B cell (primary cell): ENCODE measurements around the gene PCDHA8. TPM values are rescaled to one million over a fixed set of nuclear protein-coding genes. Genes with fewer than 3 reads are reported as not detected.

Experiments
- ATAC-seq: fragments of 200-7000 bp; cut with Tn5 transposase; one replicate; pipeline ENCODE4 v1.10.0; 2021; ENCODE audit warnings: low read depth, mild to moderate bottlenecking, moderate number of reproducible peaks, moderate library complexity
- CTCF ChIA-PET: fragments of 350-600 bp; sonication (Branson Sonifier 250); formaldehyde crosslinking; loops from one replicate; lab custom pipeline; 2021; ENCODE audit warnings: antibody characterized with exemption, inconsistent platforms; lab: Charles Lee
- POLR2A ChIA-PET: fragments of 350-600 bp; sonication (Branson Sonifier 250); formaldehyde crosslinking; loops from one replicate; lab custom pipeline; 2021; ENCODE audit warnings: antibody characterized with exemption; lab: Charles Lee
- DNase-seq: peaks from one replicate; pipeline ENCODE4 v3.0.0; 2013
- H2AFZ ChIP-seq: 2 replicates; pipeline ENCODE4 v1.6.1; 2012; ENCODE audit warnings: mild to moderate bottlenecking, low read depth, low read length; ENCODE audit not compliant: insufficient read depth, poor library complexity, severe bottlenecking
- H3K27ac ChIP-seq, 2 donors: 1 replicate in 1 of 2; 2 replicates in 1 of 2; pipeline ENCODE4 v1.5.1; 2012 to 2013; ENCODE audit warnings: low read length in 2 of 2, mild to moderate bottlenecking in 2 of 2, moderate library complexity in 1 of 2
- H3K27me3 ChIP-seq, 4 experiments: fragments of 200-600 bp in 1 of 4; sonication (generic) in 1 of 4; replicated peaks in 1 of 4; 1 replicate in 2 of 4; 2 replicates in 2 of 4; pipeline versions ENCODE4 v1.6.1 to v1.7.0; 2013 to 2016; ENCODE audit warnings: low read length in 3 of 4, mild to moderate bottlenecking in 2 of 4, mixed read lengths in 1 of 4, moderate library complexity in 1 of 4; ENCODE audit not compliant: insufficient read depth in 4 of 4, control insufficient read depth in 3 of 4; ENCODE audit errors: control extremely low read depth in 1 of 4
- H3K36me3 ChIP-seq, 2 experiments: replicated peaks in 1 of 2; 1 replicate in 1 of 2; 2 replicates in 1 of 2; pipeline versions ENCODE4 v1.6.1 to v1.7.1; 2013; ENCODE audit warnings: low read length in 1 of 2; ENCODE audit not compliant: insufficient read depth in 2 of 2, control insufficient read depth in 1 of 2; ENCODE audit errors: control extremely low read depth in 1 of 2, extremely low read depth in 1 of 2
- H3K4me1 ChIP-seq, 2 donors: fragments of 200-600 bp in 1 of 2; sonication (generic) in 1 of 2; 1 replicate in 1 of 2; 2 replicates in 1 of 2; pipeline versions ENCODE4 v1.5.1 to v1.6.1; 2013 to 2017; ENCODE audit warnings: low read length in 2 of 2; ENCODE audit not compliant: control insufficient read depth in 2 of 2, insufficient read depth in 2 of 2
- H3K4me2 ChIP-seq: replicated peaks from 2 replicates; pipeline ENCODE3; 2012; ENCODE audit warnings: mild to moderate bottlenecking, low read depth, low read length; ENCODE audit not compliant: poor library complexity, severe bottlenecking
- H3K4me3 ChIP-seq, 5 experiments: fragments of 200-600 bp in 1 of 5; sonication (generic) in 1 of 5; 1 replicate in 3 of 5; 2 replicates in 2 of 5; pipeline versions ENCODE4 v1.5.1 to v1.7.0; 2011 to 2016; ENCODE audit warnings: low read length in 4 of 5, mild to moderate bottlenecking in 4 of 5, low read depth in 2 of 5, control low read depth in 1 of 5, moderate library complexity in 1 of 5; ENCODE audit not compliant: insufficient read depth in 1 of 5; ENCODE audit errors: control extremely low read depth in 1 of 5, extremely low read depth in 1 of 5
- H3K79me2 ChIP-seq: fragments of 200-600 bp; sonication (generic); one replicate; pipeline ENCODE4 v1.6.0; 2016; ENCODE audit warnings: low read length; ENCODE audit not compliant: control insufficient read depth, insufficient read depth
- H3K9ac ChIP-seq: fragments of 200-600 bp; sonication (generic); 2 replicates; pipeline ENCODE4 v1.6.1; 2017; ENCODE audit warnings: mild to moderate bottlenecking, low read length, moderate library complexity
- H3K9me3 ChIP-seq, 3 donors: one replicate each; pipeline versions ENCODE4 v1.6.1 to v1.7.1; 2013; ENCODE audit warnings: low read length in 2 of 3; ENCODE audit not compliant: control insufficient read depth in 2 of 3, insufficient read depth in 1 of 3; ENCODE audit errors: control extremely low read depth in 1 of 3
- H4K20me1 ChIP-seq: 2 replicates; pipeline ENCODE4 v1.6.0; 2012; ENCODE audit warnings: mild to moderate bottlenecking, low read length; ENCODE audit not compliant: insufficient read depth, control insufficient read depth, poor library complexity, severe bottlenecking
- H3K27ac Mint-ChIP-seq: one replicate; pipeline ENCODE4 v1.8.0; 2021; ENCODE audit warnings: mixed read lengths
- H3K27me3 Mint-ChIP-seq: one replicate; pipeline ENCODE4 v1.8.0; 2021; ENCODE audit warnings: mixed read lengths
- H3K4me1 Mint-ChIP-seq: one replicate; pipeline ENCODE4 v1.8.0; 2021; ENCODE audit warnings: mixed read lengths
- H3K4me3 Mint-ChIP-seq: one replicate; pipeline ENCODE4 v1.8.0; 2021; ENCODE audit warnings: mixed read lengths
- H3K9me3 Mint-ChIP-seq: one replicate; pipeline ENCODE4 v1.8.0; 2022; ENCODE audit warnings: mixed read lengths; ENCODE audit not compliant: insufficient read depth
- EZH2 ChIP-seq: IDR thresholded peaks from 2 replicates; pipeline ENCODE4 v1.6.1; 2012; ENCODE audit warnings: borderline replicate concordance, low read depth, mild to moderate bottlenecking, moderate library complexity, low read length; ENCODE audit not compliant: insufficient read depth, poor library complexity, severe bottlenecking
- WGBS: methylation state at CpG from one replicate; pipeline ENCODE4 v1.1.5; 2013; ENCODE audit warnings: missing lambda C conversion rate; ENCODE audit not compliant: insufficient coverage; 5-methylcytosine and 5-hydroxymethylcytosine counted together
- intact Hi-C: fragments of 100-400 bp; cut with micrococcal nuclease; formaldehyde crosslinking; loops from one replicate; pipeline ENCODE4 v1.10.0; 2022
- polyA plus RNA-seq: library from polyadenylated mRNA; depleted of rRNA; stranded (reverse); fragments of >200 nt; gene quantifications from 2 replicates; pipeline ENCODE4 v1.2.3, GENCODE V29; 2012
- total RNA-seq, 2 donors: library from RNA; stranded (reverse); fragments of 120-200 nt in 1 of 2; gene quantifications; 1 replicate in 1 of 2; 2 replicates in 1 of 2; pipeline versions ENCODE4 v1.2.3 to v1.2.4, GENCODE V29; 2013 to 2022
- TF ChIP-seq, protein P1 (sequence below): fragments of 200-600 bp; IDR thresholded peaks from one replicate; pipeline ENCODE4 v1.8.0; 2022; ENCODE audit warnings: antibody characterized with exemption, mild to moderate bottlenecking

PCDHA8 gene
- total and polyA plus RNA-seq, 2 donors (not counting 1 experiment from before 2014, with no cell fraction given), result not detected

DNA sequence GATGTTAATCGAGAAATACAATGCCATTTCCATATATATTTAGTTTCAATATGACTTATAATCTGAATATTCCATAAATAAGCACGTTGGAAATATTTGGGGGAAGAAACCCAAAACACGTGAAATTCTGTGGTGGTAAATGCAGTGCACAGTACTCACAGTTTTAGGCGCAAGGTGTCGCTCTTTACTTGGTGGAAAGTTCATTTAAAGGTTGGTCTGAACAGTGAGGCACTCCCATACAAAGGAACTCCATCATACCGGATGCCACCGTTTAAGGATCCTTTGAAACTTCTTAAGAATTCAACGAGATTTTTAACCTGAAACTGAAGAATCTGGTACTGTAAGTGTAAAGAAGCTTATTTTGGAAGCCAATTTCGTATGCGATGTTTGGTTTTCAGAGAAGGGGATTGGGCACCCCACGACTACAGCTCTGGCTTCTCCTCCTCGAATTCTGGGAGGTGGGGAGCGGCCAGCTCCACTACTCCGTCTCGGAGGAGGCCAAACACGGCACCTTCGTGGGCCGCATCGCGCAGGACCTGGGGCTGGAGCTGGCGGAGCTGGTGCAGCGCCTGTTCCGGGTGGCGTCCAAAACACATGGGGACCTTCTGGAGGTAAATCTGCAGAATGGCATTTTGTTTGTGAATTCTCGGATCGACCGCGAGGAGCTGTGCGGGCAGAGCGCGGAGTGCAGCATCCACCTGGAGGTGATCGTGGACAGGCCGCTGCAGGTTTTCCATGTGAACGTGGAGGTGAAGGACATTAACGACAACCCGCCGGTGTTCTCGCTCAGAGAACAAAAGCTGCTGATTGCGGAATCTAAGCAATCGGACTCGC is 28.0 kb downstream of the PCDHA8 start, which contains the start of gene PCDHA11:
PCDHA11 (plus strand) TSS at position 237 of the 834 bp plus-strand sequence; CDS start at position 384, 147 bp downstream.
- Histone ChIP-seq H3K27me3 (peaks cover 0 to 8% (median 0%) of the 10 kb centered on the region in 4 experiments), H3K9ac (no peak within 1 kb of the TSS), H3K27ac (no peak within 1 kb of the TSS), H4K20me1 (no peaks in the 10 kb centered on the region), H3K79me2 (no peaks in the 10 kb centered on the region), H3K4me3 (no peak within 1 kb of the TSS), H3K4me1 (no peaks in the 10 kb centered on the region), H3K9me3 (peaks cover 4 to 25% (median 6%) of the 10 kb centered on the region in 3 donors), H2AFZ (no peak within 1 kb of the TSS), H3K4me2 (no peak within 1 kb of the TSS), H3K36me3 (no peaks in the 10 kb centered on the region)
- Mint-ChIP-seq H3K27me3 (peaks cover 4% of the 10 kb centered on the region), H3K4me3 (no peak within 1 kb of the TSS), H3K27ac (no peak within 1 kb of the TSS), H3K9me3 (no peaks in the 10 kb centered on the region), H3K4me1 (no peaks in the 10 kb centered on the region)
- CTCF ChIA-PET, result no interaction called here
- POLR2A ChIA-PET, result no interaction called here
- 32% methylated on average over 33 of the region's 41 CpGs for WGBS
- ATAC-seq (no peak), DNase-seq (no peak)
- intact Hi-C loops, result no loop called here
- TF ChIP-seq, protein P1, sequence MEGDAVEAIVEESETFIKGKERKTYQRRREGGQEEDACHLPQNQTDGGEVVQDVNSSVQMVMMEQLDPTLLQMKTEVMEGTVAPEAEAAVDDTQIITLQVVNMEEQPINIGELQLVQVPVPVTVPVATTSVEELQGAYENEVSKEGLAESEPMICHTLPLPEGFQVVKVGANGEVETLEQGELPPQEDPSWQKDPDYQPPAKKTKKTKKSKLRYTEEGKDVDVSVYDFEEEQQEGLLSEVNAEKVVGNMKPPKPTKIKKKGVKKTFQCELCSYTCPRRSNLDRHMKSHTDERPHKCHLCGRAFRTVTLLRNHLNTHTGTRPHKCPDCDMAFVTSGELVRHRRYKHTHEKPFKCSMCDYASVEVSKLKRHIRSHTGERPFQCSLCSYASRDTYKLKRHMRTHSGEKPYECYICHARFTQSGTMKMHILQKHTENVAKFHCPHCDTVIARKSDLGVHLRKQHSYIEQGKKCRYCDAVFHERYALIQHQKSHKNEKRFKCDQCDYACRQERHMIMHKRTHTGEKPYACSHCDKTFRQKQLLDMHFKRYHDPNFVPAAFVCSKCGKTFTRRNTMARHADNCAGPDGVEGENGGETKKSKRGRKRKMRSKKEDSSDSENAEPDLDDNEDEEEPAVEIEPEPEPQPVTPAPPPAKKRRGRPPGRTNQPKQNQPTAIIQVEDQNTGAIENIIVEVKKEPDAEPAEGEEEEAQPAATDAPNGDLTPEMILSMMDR, result no peak
- no peak for TF ChIP-seq EZH2

DNA sequence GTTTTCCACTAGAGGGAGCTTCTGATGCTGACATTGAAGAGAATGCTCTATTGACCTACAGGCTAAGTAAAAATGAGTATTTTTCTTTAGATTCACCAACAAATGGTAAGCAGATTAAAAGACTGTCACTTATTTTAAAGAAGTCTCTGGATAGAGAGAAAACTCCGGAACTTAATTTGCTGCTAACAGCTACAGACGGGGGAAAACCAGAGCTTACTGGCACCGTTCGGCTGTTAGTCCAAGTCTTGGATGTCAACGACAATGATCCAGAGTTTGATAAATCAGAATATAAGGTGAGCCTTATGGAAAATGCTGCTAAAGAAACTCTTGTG is 28.5 kb downstream of the PCDHA8 start:
- Histone ChIP-seq H3K79me2 (no peaks in the 10 kb centered on the region), H4K20me1 (no peaks in the 10 kb centered on the region), H3K9ac (no peak overlapping the region), H2AFZ (no peak overlapping the region), H3K9me3 (peaks cover 4 to 25% (median 6%) of the 10 kb centered on the region in 3 donors), H3K27me3 (peaks cover 0 to 8% (median 2%) of the 10 kb centered on the region in 4 experiments), H3K4me1 (no peaks in the 10 kb centered on the region), H3K36me3 (no peaks in the 10 kb centered on the region), H3K27ac (no peak overlapping the region), H3K4me3 (no peak overlapping the region), H3K4me2 (no peak overlapping the region)
- Mint-ChIP-seq H3K9me3 (no peaks in the 10 kb centered on the region), H3K4me1 (no peaks in the 10 kb centered on the region), H3K27me3 (peaks cover 4% of the 10 kb centered on the region), H3K27ac (no peak overlapping the region), H3K4me3 (no peak overlapping the region)
- intact Hi-C loops, result no loop called here
- TF ChIP-seq, protein P1, result no peak
- no peak for TF ChIP-seq EZH2
- 56% methylated on average over 5 of the region's 5 CpGs for WGBS
- DNase-seq (no peak), ATAC-seq (no peak)
- ChIA-PET POLR2A (no interaction called here), CTCF (no interaction called here)
